ENCODE results near the gene ALPP.
"Not testable (repeated sequence)": the region's sequence is repeated elsewhere in the genome, so short reads cannot be mapped to it uniquely, and the experiment has no call there.

Gene ALPP

GRCh38 chr2:232369126-232369951 lies 9.2 kb upstream of the ALPP start:
- TF ChIP-seq REST (IDR thresholded peaks at IDR 0.05; ENCODE audit: insufficient replicate concordance, low read depth) (no peak), POLR2AphosphoS5 (IDR thresholded peaks at IDR 0.05; ENCODE audit: low read depth) (no peak), SPI1 (IDR thresholded peaks at IDR 0.05; ENCODE audit: borderline replicate concordance, low read depth) (0 out of 2 replicates have a peak, but pooled peaks have one; percentile 1), CTCF (IDR thresholded peaks at IDR 0.05; ENCODE audit: insufficient read depth, low read length) (no peak), GABPA (IDR thresholded peaks at IDR 0.05; ENCODE audit: low read depth) (no peak)
- H3K27ac ChIP-seq (replicated peaks), result no peak overlapping the region
- no peak for DNase-seq (ENCODE audit: low read depth in 1 of 2, low spot score in 1 of 2)
- H3K27me3 ChIP-seq (ENCODE audit: insufficient read depth, poor library complexity, severe bottlenecking), result no peaks in the 10 kb centered on the region
- H3K4me3 ChIP-seq (replicated peaks; ENCODE audit: insufficient read depth, low read length), result no peak overlapping the region

- not testable (repeated sequence) for H3K27ac ChIP-seq (replicated peaks); DNase-seq (ENCODE audit: low read depth in 1 of 2, low spot score in 1 of 2); H3K27me3 ChIP-seq (ENCODE audit: insufficient read depth, poor library complexity, severe bottlenecking); H3K4me3 ChIP-seq (replicated peaks; ENCODE audit: insufficient read depth, low read length)
Measured at GRCh38 chr2:232370007-232370406, 8.5 kb upstream of the ALPP start.

GRCh38 chr2:232372231-232373208 lies 6.0 kb upstream of the ALPP start:
- TF ChIP-seq SPI1 (IDR thresholded peaks at IDR 0.05; ENCODE audit: borderline replicate concordance, low read depth), result no peak
- TF ChIP-seq GABPA (IDR thresholded peaks at IDR 0.05; ENCODE audit: low read depth), result no peak
- TF ChIP-seq CTCF (IDR thresholded peaks at IDR 0.05; ENCODE audit: insufficient read depth, low read length), result no peak
- TF ChIP-seq POLR2AphosphoS5 (IDR thresholded peaks at IDR 0.05; ENCODE audit: low read depth), result no peak
- no peak for TF ChIP-seq REST (IDR thresholded peaks at IDR 0.05; ENCODE audit: insufficient replicate concordance, low read depth)
- Histone ChIP-seq H3K27me3 (ENCODE audit: insufficient read depth, poor library complexity, severe bottlenecking) (no peaks in the 10 kb centered on the region), H3K27ac (replicated peaks) (no peak overlapping the region), H3K4me3 (replicated peaks; ENCODE audit: insufficient read depth, low read length) (no peak overlapping the region)
- peak; percentile 31 to 53 for DNase-seq (ENCODE audit: low read depth in 1 of 2, low spot score in 1 of 2)

GRCh38 chr2:232374356-232374755 lies 4.2 kb upstream of the ALPP start:
- Histone ChIP-seq H3K27me3 (ENCODE audit: insufficient read depth, poor library complexity, severe bottlenecking) (no peaks in the 10 kb centered on the region), H3K4me3 (replicated peaks; ENCODE audit: insufficient read depth, low read length) (no peak overlapping the region), H3K27ac (replicated peaks) (no peak overlapping the region)
- TF ChIP-seq CTCF (IDR thresholded peaks at IDR 0.05; ENCODE audit: insufficient read depth, low read length) (no peak), SPI1 (IDR thresholded peaks at IDR 0.05; ENCODE audit: borderline replicate concordance, low read depth) (no peak), POLR2AphosphoS5 (IDR thresholded peaks at IDR 0.05; ENCODE audit: low read depth) (no peak), REST (IDR thresholded peaks at IDR 0.05; ENCODE audit: insufficient replicate concordance, low read depth) (no peak), GABPA (IDR thresholded peaks at IDR 0.05; ENCODE audit: low read depth) (no peak)
- DNase-seq (ENCODE audit: low read depth in 1 of 2, low spot score in 1 of 2), result no peak

Measured in HL-60 (cell line).